ENCODE results near the gene SRGAP3. TPM values are rescaled to one million over a fixed set of nuclear protein-coding genes. Genes with fewer than 3 reads are reported as not detected.

SRGAP3 gene
- total RNA-seq, 4 donors from 2014 or later: 13.1 to 84.9 (median 27.4) TPM

DNA sequence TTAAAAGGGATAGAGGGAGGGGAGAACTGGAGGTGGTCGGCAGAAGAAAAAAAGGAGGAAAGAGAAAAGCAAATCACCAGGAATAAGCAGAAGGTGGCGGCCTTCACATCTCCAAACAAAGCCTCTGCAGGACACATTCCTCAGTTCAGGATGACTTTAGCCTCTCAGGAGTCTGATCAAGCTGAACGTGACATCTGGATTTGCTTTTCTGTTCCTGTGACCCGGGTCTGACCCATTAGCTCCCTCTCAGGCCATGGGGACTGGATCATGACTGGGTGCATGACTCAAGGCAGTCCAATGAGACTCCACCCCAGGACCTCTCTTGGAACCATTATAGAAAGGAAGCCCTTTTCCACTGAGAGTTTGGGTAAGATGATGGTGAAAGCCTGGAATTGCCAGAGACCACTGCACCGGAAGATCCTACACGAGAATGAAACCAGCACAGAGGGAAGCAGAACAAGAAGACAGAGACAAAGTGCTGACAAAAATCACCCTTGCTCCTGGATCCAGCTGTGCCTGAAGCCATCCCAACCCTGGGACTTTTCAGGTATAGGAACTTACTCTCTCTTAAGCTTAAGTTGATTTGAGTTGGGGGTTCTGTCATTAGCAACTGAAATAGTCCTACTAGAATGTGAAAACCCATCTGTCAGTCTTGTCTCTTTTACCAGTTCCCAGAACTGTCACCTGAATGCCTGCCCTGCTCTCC lies 240.7 kb downstream of the SRGAP3 start:
- TF ChIP-seq, protein P1, sequence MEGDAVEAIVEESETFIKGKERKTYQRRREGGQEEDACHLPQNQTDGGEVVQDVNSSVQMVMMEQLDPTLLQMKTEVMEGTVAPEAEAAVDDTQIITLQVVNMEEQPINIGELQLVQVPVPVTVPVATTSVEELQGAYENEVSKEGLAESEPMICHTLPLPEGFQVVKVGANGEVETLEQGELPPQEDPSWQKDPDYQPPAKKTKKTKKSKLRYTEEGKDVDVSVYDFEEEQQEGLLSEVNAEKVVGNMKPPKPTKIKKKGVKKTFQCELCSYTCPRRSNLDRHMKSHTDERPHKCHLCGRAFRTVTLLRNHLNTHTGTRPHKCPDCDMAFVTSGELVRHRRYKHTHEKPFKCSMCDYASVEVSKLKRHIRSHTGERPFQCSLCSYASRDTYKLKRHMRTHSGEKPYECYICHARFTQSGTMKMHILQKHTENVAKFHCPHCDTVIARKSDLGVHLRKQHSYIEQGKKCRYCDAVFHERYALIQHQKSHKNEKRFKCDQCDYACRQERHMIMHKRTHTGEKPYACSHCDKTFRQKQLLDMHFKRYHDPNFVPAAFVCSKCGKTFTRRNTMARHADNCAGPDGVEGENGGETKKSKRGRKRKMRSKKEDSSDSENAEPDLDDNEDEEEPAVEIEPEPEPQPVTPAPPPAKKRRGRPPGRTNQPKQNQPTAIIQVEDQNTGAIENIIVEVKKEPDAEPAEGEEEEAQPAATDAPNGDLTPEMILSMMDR (IDR thresholded peaks at IDR 0.05): no peak
- TF ChIP-seq POLR2AphosphoS5 (IDR thresholded peaks at IDR 0.05) (no peak), POLR2A (IDR thresholded peaks at IDR 0.05) (no peak), EP300 (IDR thresholded peaks at IDR 0.05) (no peak)
- WGBS: 62% methylated on average over 6 of the region's 6 CpGs
- H3K4me1 ChIP-seq: no peaks in the 10 kb centered on the region
- DNase-seq (ENCODE audit: low spot score in 2 of 2): no peak
- H3K4me3 ChIP-seq: no peak overlapping the region
- H3K36me3 ChIP-seq: peaks cover 15% of the 10 kb centered on the region
- H3K9me3 ChIP-seq: no peaks in the 10 kb centered on the region
- H3K27ac ChIP-seq: no peak overlapping the region
- H3K27me3 ChIP-seq: no peaks in the 10 kb centered on the region

GRCh38 chr3:9007928-9008327 lies 241.5 kb downstream of the SRGAP3 start:
- 75% methylated on average over 2 of the region's 2 CpGs for WGBS
- Histone ChIP-seq H3K4me3 (no peak overlapping the region), H3K27ac (no peak overlapping the region), H3K9me3 (no peaks in the 10 kb centered on the region), H3K4me1 (no peaks in the 10 kb centered on the region), H3K36me3 (peaks cover 9% of the 10 kb centered on the region), H3K27me3 (no peaks in the 10 kb centered on the region)
- no peak for TF ChIP-seq POLR2AphosphoS5 (IDR thresholded peaks at IDR 0.05)
- TF ChIP-seq, protein P1 (IDR thresholded peaks at IDR 0.05): no peak
- TF ChIP-seq EP300 (IDR thresholded peaks at IDR 0.05): no peak
- no peak for TF ChIP-seq POLR2A (IDR thresholded peaks at IDR 0.05)
- no peak for DNase-seq (ENCODE audit: low spot score in 2 of 2)

GRCh38 chr3:9007213-9007612 lies 242.2 kb downstream of the SRGAP3 start:
- Histone ChIP-seq H3K27me3 (no peaks in the 10 kb centered on the region), H3K27ac (no peak overlapping the region), H3K4me3 (no peak overlapping the region), H3K9me3 (no peaks in the 10 kb centered on the region), H3K4me1 (no peaks in the 10 kb centered on the region), H3K36me3 (peaks cover 9% of the 10 kb centered on the region)
- TF ChIP-seq POLR2A (IDR thresholded peaks at IDR 0.05) (no peak), POLR2AphosphoS5 (IDR thresholded peaks at IDR 0.05) (no peak), EP300 (IDR thresholded peaks at IDR 0.05) (no peak)
- TF ChIP-seq, protein P1 (IDR thresholded peaks at IDR 0.05): no peak
- no peak for DNase-seq (ENCODE audit: low spot score in 2 of 2)
- 96% methylated on average over 2 of the region's 2 CpGs for WGBS

- Histone ChIP-seq H3K36me3 (no peaks in the 10 kb centered on the region), H3K4me3 (no peak overlapping the region), H3K27me3 (no peaks in the 10 kb centered on the region), H3K27ac (no peak overlapping the region), H3K4me1 (peaks cover 6% of the 10 kb centered on the region), H3K9me3 (no peaks in the 10 kb centered on the region)
- no peak for DNase-seq (ENCODE audit: low spot score in 2 of 2)
- no peak for TF ChIP-seq POLR2A (IDR thresholded peaks at IDR 0.05)
- TF ChIP-seq, protein P1 (IDR thresholded peaks at IDR 0.05): no peak
- no peak for TF ChIP-seq EP300 (IDR thresholded peaks at IDR 0.05)
- TF ChIP-seq POLR2AphosphoS5 (IDR thresholded peaks at IDR 0.05): no peak
Measured at GRCh38 chr3:9000041-9000440, 249.4 kb downstream of the SRGAP3 start.

- no peak for TF ChIP-seq EP300 (IDR thresholded peaks at IDR 0.05)
- TF ChIP-seq POLR2A (IDR thresholded peaks at IDR 0.05): no peak
- TF ChIP-seq POLR2AphosphoS5 (IDR thresholded peaks at IDR 0.05): no peak
- TF ChIP-seq, protein P1 (IDR thresholded peaks at IDR 0.05): no peak
- 62% methylated on average over 3 of the region's 3 CpGs for WGBS
- Histone ChIP-seq H3K36me3 (peaks cover 6% of the 10 kb centered on the region), H3K4me1 (peaks cover 6% of the 10 kb centered on the region), H3K27me3 (no peaks in the 10 kb centered on the region), H3K27ac (no peak overlapping the region), H3K4me3 (no peak overlapping the region), H3K9me3 (no peaks in the 10 kb centered on the region)
- no peak for DNase-seq (ENCODE audit: low spot score in 2 of 2)
Measured at GRCh38 chr3:8997151-8997550, 252.3 kb downstream of the SRGAP3 start.
